Panc1 (cell line): ENCODE measurements around the gene NOP14. TPM values are rescaled to one million over a fixed set of nuclear protein-coding genes. Genes with fewer than 3 reads are reported as not detected.

ENCODE experiments used
- ATAC-seq: fragments of 200-7000 bp; cut with Tn5 transposase; 2 replicates; pipeline ENCODE4 v1.9.1; 2020; ENCODE audit warnings: mild to moderate bottlenecking, moderate library complexity
- BruUV-seq: library from RNA; stranded (reverse); fragments of 400-500 nt; replicated peaks from 2 replicates; lab custom pipeline; 2021; lab: Mats Ljungman, UMichigan
- CTCF ChIA-PET: fragments of 300-600 bp; sonication (Branson Sonifier 250); formaldehyde crosslinking; loops from one replicate; lab custom pipeline; 2022; ENCODE audit warnings: antibody characterized with exemption; lab: Charles Lee
- POLR2A ChIA-PET: fragments of 300-600 bp; sonication (Branson Sonifier 250); formaldehyde crosslinking; loops from one replicate; lab custom pipeline; 2022; ENCODE audit warnings: antibody characterized with exemption; lab: Charles Lee
- DNase-seq: peaks from one replicate; pipeline ENCODE4 v3.0.0-alpha.2; 2010; ENCODE audit warnings: low read depth, low spot score
- H3K27ac ChIP-seq: 2 replicates; pipeline ENCODE4 v1.5.1; 2011; ENCODE audit warnings: mild to moderate bottlenecking, low read length, inconsistent platforms
- H3K27me3 ChIP-seq: fragments of 200-500 bp; sonication (Bioruptor generic); 2 replicates; pipeline ENCODE4 v1.6.0; 2014; ENCODE audit warnings: low read length, inconsistent platforms; ENCODE audit not compliant: control insufficient read depth, insufficient read depth
- H3K36me3 ChIP-seq: fragments of 200-500 bp; sonication (Bioruptor generic); 2 replicates; pipeline ENCODE4 v1.5.1; 2014; ENCODE audit warnings: inconsistent platforms, mild to moderate bottlenecking, low read length, moderate library complexity; ENCODE audit not compliant: control insufficient read depth, insufficient read depth
- H3K4me1 ChIP-seq: 2 replicates; pipeline ENCODE4 v1.5.1; 2011; ENCODE audit warnings: inconsistent platforms, mild to moderate bottlenecking, low read length, moderate library complexity; ENCODE audit not compliant: control insufficient read depth, insufficient read depth
- H3K4me3 ChIP-seq, 2 experiments: 2 replicates each; pipeline ENCODE4 v1.5.1; 2011 to 2012; ENCODE audit warnings: low read depth in 2 of 2, low read length in 2 of 2, mild to moderate bottlenecking in 2 of 2, inconsistent platforms in 1 of 2, moderate library complexity in 1 of 2
- H3K9me3 ChIP-seq: fragments of 200-500 bp; sonication (Bioruptor generic); 2 replicates; pipeline ENCODE4 v1.5.1; 2014; ENCODE audit warnings: low read depth, mild to moderate bottlenecking, inconsistent platforms, low read length, moderate library complexity; ENCODE audit not compliant: control insufficient read depth, insufficient read depth
- CTCF ChIP-seq: fragments of 450-650 bp; IDR thresholded peaks from 2 replicates; pipeline ENCODE4 v1.5.1; 2017; ENCODE audit warnings: mild to moderate bottlenecking
- POLR2AphosphoS5 ChIP-seq: IDR thresholded peaks from 2 replicates; pipeline ENCODE4 v1.6.1; 2012; ENCODE audit warnings: mild to moderate bottlenecking, low read depth, low read length, moderate library complexity
- REST ChIP-seq, 2 experiments: IDR thresholded peaks; 2 replicates each; pipeline ENCODE4 v1.6.1; 2011 to 2012; ENCODE audit warnings: low read depth in 2 of 2, control low read depth in 1 of 2, low read length in 1 of 2, mild to moderate bottlenecking in 1 of 2, moderate library complexity in 1 of 2; ENCODE audit not compliant: insufficient read depth in 1 of 2
- SIN3A ChIP-seq: IDR thresholded peaks from 2 replicates; pipeline ENCODE4 v1.6.1; 2012; ENCODE audit warnings: low read depth, mild to moderate bottlenecking, low read length, moderate library complexity, borderline replicate concordance; ENCODE audit not compliant: insufficient read depth
- TCF7L2 ChIP-seq: IDR thresholded peaks from 2 replicates; pipeline ENCODE4 v1.6.1; 2011; ENCODE audit warnings: mild to moderate bottlenecking, low read depth, low read length, inconsistent platforms
- in situ Hi-C: cut with HindIII; loops from 2 replicates; pipeline ENCODE4 v1.10.0; 2016; ENCODE audit warnings: low sequenced_read_pairs, low pct_unique_long_range_greater_than_20kb
- intact Hi-C: fragments of 100-400 bp; cut with micrococcal nuclease; formaldehyde crosslinking; loops from one replicate; pipeline ENCODE4 v1.10.0; 2022; ENCODE audit not compliant: unreplicated experiment
- total RNA-seq: library from RNA; stranded (reverse); gene quantifications from one replicate; pipeline ENCODE4 v1.2.1, GENCODE V29; 2021; ENCODE audit not compliant: unreplicated experiment

The NOP14 gene
- total RNA-seq, 1 experiment from 2014 or later = 32.9 TPM

DNA sequence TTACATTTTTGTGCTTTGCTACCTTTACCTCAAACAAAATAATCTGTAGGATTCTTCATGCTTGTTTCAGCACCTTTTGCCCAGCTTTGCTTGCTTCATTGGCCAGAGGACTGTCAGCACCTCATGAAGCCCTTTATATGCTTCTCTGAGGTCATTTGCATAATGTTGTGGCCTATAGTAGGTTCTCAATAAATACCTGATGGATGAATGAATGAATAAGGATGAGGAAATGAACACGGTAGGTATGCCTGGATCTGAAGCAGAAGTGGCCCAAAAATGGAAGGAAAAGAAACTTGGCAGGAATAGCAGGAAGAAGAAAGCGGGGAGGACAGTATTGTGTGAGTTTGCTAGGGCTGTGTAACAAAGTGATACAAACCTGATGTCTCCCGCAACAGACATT is 8.1 kb upstream of the NOP14 start:
- in situ Hi-C loops = no loop called here
- Histone ChIP-seq H3K9me3 (no peaks in the 10 kb centered on the region), H3K4me3 (no peak overlapping the region), H3K36me3 (no peaks in the 10 kb centered on the region), H3K27me3 (no peaks in the 10 kb centered on the region), H3K4me1 (no peaks in the 10 kb centered on the region), H3K27ac (no peak overlapping the region)
- BruUV-seq = no TSS peak
- TF ChIP-seq POLR2AphosphoS5 = no peak
- no peak for TF ChIP-seq TCF7L2
- intact Hi-C loops = no loop called here
- DNase-seq (no peak), ATAC-seq (no peak)
- CTCF ChIA-PET = no interaction called here
- POLR2A ChIA-PET = no interaction called here

DNA sequence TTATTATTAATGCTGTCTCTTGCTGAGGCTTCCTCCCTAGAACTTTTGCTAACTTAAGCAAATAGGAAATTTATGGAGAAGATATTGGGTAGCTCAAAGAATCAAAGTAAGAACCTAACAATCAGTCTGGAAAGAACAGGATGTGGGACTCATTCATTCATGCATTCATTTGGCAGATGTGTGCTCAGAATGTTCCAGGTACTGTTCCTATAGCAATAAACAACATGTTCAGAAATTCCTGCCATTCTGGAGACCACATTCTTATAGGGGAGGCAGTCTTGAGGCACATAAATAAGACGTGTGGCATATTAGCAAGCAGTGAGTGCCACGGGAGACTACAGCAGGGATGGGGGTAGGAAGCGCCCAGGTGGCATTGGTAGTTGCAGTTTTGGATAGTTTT is 5.2 kb upstream of the NOP14 start:
- in situ Hi-C loops = no loop called here

More for the DNA sequence above, 5.2 kb upstream of the NOP14 start:
- DNase-seq (no peak), ATAC-seq (no peak)
- TF ChIP-seq CTCF (no peak), REST (IDR thresholded peaks at IDR 0.05; ENCODE audit: insufficient read depth in 1 of 2, low read depth in 2 of 2, low read length in 1 of 2) (no peak), POLR2AphosphoS5 (no peak), SIN3A (no peak), TCF7L2 (no peak)
- intact Hi-C loops = no loop called here
- Histone ChIP-seq H3K9me3 (no peaks in the 10 kb centered on the region), H3K4me1 (no peaks in the 10 kb centered on the region), H3K27ac (no peak overlapping the region), H3K4me3 (no peak overlapping the region), H3K27me3 (no peaks in the 10 kb centered on the region), H3K36me3 (no peaks in the 10 kb centered on the region)
- ChIA-PET CTCF (no interaction called here), POLR2A (no interaction called here)
- no TSS peak for BruUV-seq
